ENCODE results near the gene KRT3. TPM values are rescaled to one million over a fixed set of nuclear protein-coding genes. Genes with fewer than 3 reads are reported as not detected.

Gene KRT3
- total RNA-seq, 1 donor from 2014 or later, result not detected

GRCh38 chr12:52742822-52743457 lies 53.0 kb downstream of the KRT3 start:
- DNase-seq (ENCODE audit: low spot score in 2 of 2) (no peak), FAIRE-seq (no peak)

- DNase-seq (ENCODE audit: low spot score in 2 of 2) (no peak), FAIRE-seq (no peak)
Measured at GRCh38 chr12:52742196-52742580, 53.7 kb downstream of the KRT3 start.

DNA sequence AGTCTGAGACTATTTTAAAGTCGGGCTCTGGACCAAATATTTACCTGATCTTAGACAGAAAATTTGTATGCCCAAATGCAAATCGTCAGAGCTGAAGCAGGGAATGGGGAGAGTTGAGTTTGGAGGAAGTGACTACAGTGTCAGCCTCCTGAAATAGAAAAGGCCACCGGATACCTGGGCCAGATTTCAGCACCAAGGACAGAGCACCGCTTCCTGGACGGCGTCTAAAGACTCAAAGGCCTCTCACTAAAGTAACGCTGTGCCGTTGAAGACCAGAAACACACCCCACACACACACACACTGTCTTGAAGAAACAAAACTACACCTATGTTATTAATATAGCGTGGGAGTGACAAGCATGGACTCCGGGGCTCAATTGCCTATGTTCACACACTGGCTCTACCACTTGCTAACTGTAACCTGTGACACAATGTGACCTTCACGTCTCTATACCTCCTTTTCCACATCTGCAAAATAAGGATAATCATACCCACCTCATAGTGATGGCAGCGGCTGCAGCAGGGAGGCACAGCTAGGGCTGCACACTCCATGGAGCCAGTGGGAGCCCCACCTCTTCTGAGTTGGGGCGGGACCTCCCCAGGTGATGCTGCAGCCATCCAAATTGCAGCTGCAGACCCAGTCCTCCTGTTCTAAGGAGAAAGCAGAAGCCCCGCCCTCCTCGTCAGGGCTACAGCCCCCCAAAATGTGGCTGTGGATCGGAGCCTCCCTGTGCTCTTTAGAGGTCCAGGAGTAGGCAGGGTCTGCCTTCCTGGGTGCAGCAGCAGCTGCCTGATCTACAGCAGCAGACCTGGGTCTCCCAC lies 54.3 kb downstream of the KRT3 start:
- DNase-seq (ENCODE audit: low spot score in 2 of 2) (no peak), FAIRE-seq (no peak)

- DNase-seq (ENCODE audit: low spot score in 2 of 2), result no peak
- no peak for FAIRE-seq
Measured at GRCh38 chr12:52740584-52740983, 55.3 kb downstream of the KRT3 start.

GRCh38 chr12:52739963-52740362 lies 56.0 kb downstream of the KRT3 start:
- FAIRE-seq, result no peak
- DNase-seq (ENCODE audit: low spot score in 2 of 2), result no peak

Small RNAs within 50 kb of the gene (small RNA-seq; reads per million reads assigned to genes)
- not detected for gene AC107016.2

Other genes with a start within 250 kb of the KRT3 start
- not detected for gene KRT71, start 243.0 kb downstream of the KRT3 start, total RNA-seq
- not detected for gene KRT74, start 222.3 kb downstream of the KRT3 start, total RNA-seq
- gene KRT72, start 194.7 kb downstream of the KRT3 start, total RNA-seq, result not detected
- gene KRT73, start 177.6 kb downstream of the KRT3 start, total RNA-seq, result not detected
- not detected for gene KRT2, start 143.9 kb downstream of the KRT3 start, total RNA-seq
- gene KRT1, start 115.7 kb downstream of the KRT3 start, total RNA-seq, result 0.82 TPM
- gene KRT77, start 92.6 kb downstream of the KRT3 start, total RNA-seq, result not detected
- not detected for gene KRT76, start 18.8 kb downstream of the KRT3 start, total RNA-seq
- gene KRT4, start 18.0 kb upstream of the KRT3 start, total RNA-seq, result not detected
- not detected for gene KRT79, start 38.2 kb upstream of the KRT3 start, total RNA-seq
- not detected for gene KRT78, start 52.9 kb upstream of the KRT3 start, total RNA-seq
- gene KRT8, start 109.0 kb upstream of the KRT3 start, total RNA-seq, result not detected
- gene KRT18, start 153.0 kb upstream of the KRT3 start, total RNA-seq, result 2.4 TPM
- gene EIF4B, start 210.3 kb upstream of the KRT3 start, total RNA-seq, result 1,330 TPM